GM12878 (cell line): ENCODE measurements around the gene OR2A5. TPM values are rescaled to one million over a fixed set of nuclear protein-coding genes. Genes with fewer than 3 reads are reported as not detected.

Source experiments
- ATAC-seq: fragments of 200-7000 bp; cut with Tn5 transposase; 3 replicates; pipeline ENCODE4 v1.9.1; 2020; ENCODE audit warnings: mild to moderate bottlenecking, moderate library complexity
- BruUV-seq: library from RNA; stranded (reverse); fragments of 400-500 nt; replicated peaks from 2 replicates; lab custom pipeline; 2021; lab: Mats Ljungman, UMichigan
- CTCF ChIA-PET: fragments of 300-600 bp; sonication (Branson Sonifier 250); formaldehyde crosslinking; extraction: SDS; loops from one replicate; lab custom pipeline; 2021; ENCODE audit warnings: inconsistent platforms; lab: Yijun Ruan, JAX
- POLR2A ChIA-PET: fragments of 350-600 bp; formaldehyde crosslinking; extraction: SDS; loops from one replicate; lab custom pipeline; 2021; ENCODE audit warnings: inconsistent platforms; lab: Charles Lee
- RAD21 ChIA-PET: fragments of 300-600 bp; sonication (Branson Sonifier 250); formaldehyde crosslinking; loops from one replicate; lab custom pipeline; 2023; ENCODE audit warnings: antibody characterized with exemption; ENCODE audit not compliant: unreplicated experiment; lab: Charles Lee
- SMC1A ChIA-PET: fragments of 300-600 bp; sonication (Branson Sonifier 250); formaldehyde crosslinking; loops from one replicate; lab custom pipeline; 2023; ENCODE audit not compliant: unreplicated experiment, uncharacterized antibody; lab: Charles Lee
- DNase-seq: peaks from one replicate; pipeline ENCODE4 v3.0.0-alpha.2; 2011; ENCODE audit warnings: low read depth, low spot score
- FAIRE-seq: peaks from 3 replicates; lab custom pipeline; 2011; peaks lifted over from hg19 to GRCh38; lab: Jason Lieb, UNC
- H2AFZ ChIP-seq: 2 replicates; pipeline ENCODE4 v1.6.0; 2011; ENCODE audit warnings: low read depth, low read length, control low read depth; ENCODE audit not compliant: control insufficient read depth
- H3K27ac ChIP-seq: 2 replicates; pipeline ENCODE4 v1.5.1; 2011; ENCODE audit warnings: control low read depth; ENCODE audit not compliant: control insufficient read depth, insufficient read depth
- H3K27me3 ChIP-seq, 2 experiments: replicated peaks in 1 of 2; 2 replicates each; pipeline versions ENCODE4 v1.6.0 to v1.6.1; 2011; ENCODE audit warnings: low read length in 1 of 2; ENCODE audit not compliant: control insufficient read depth in 2 of 2, insufficient read depth in 2 of 2
- H3K36me3 ChIP-seq, 2 experiments: 2 replicates each; pipeline ENCODE4 v1.5.1; 2011; ENCODE audit warnings: low read length in 1 of 2; ENCODE audit not compliant: control insufficient read depth in 2 of 2, insufficient read depth in 2 of 2
- H3K4me1 ChIP-seq: 2 replicates; pipeline ENCODE4 v1.6.1; 2011; ENCODE audit warnings: mild to moderate bottlenecking, low read length, moderate library complexity, mixed read lengths; ENCODE audit not compliant: control insufficient read depth, insufficient read depth
- H3K4me2 ChIP-seq: 2 replicates; pipeline ENCODE4 v1.6.0; 2011; ENCODE audit warnings: control low read depth; ENCODE audit not compliant: control insufficient read depth, insufficient read depth
- H3K4me3 ChIP-seq: fragments of 200-600 bp; sonication (generic); 2 replicates; pipeline ENCODE4 v1.5.1; 2016
- H3K79me2 ChIP-seq: 2 replicates; pipeline ENCODE4 v1.6.0; 2011; ENCODE audit warnings: low read length; ENCODE audit not compliant: control insufficient read depth, insufficient read depth
- H3K9ac ChIP-seq: 2 replicates; pipeline ENCODE4 v1.8.0; 2011; ENCODE audit warnings: low read length, control low read depth, mixed read lengths; ENCODE audit not compliant: control insufficient read depth, insufficient read depth
- H3K9me3 ChIP-seq: replicated peaks from 3 replicates; pipeline ENCODE4 v1.5.1; 2011; ENCODE audit warnings: mild to moderate bottlenecking, low read length; ENCODE audit not compliant: control insufficient read depth, insufficient read depth
- H4K20me1 ChIP-seq: 2 replicates; pipeline ENCODE4 v1.6.0; 2011; ENCODE audit not compliant: control insufficient read depth, insufficient read depth
- BHLHE40 ChIP-seq, 2 experiments: fragments of 450-650 bp in 1 of 2; IDR thresholded peaks; 2 replicates each; pipeline ENCODE4 v1.6.1; 2011 to 2017; ENCODE audit warnings: low read depth in 2 of 2, borderline replicate concordance in 1 of 2, improper control_type of control experiment in 1 of 2, low read length in 1 of 2, mild to moderate bottlenecking in 1 of 2
- EGR1 ChIP-seq, 2 experiments: IDR thresholded peaks; 1 replicate in 1 of 2; 2 replicates in 1 of 2; pipeline ENCODE4 v1.6.1; 2011 to 2012; ENCODE audit warnings: low read depth in 2 of 2, low read length in 2 of 2, borderline replicate concordance in 1 of 2, mild to moderate bottlenecking in 1 of 2, moderate library complexity in 1 of 2
- FOXM1 ChIP-seq: IDR thresholded peaks from 2 replicates; pipeline ENCODE4 v1.6.1; 2012; ENCODE audit warnings: low read depth, mild to moderate bottlenecking, inconsistent platforms, low read length, moderate library complexity
- JUNB ChIP-seq: IDR thresholded peaks from 2 replicates; pipeline ENCODE4 v1.6.1; 2016; ENCODE audit warnings: antibody characterized with exemption, mild to moderate bottlenecking
- MTA3 ChIP-seq: IDR thresholded peaks from 2 replicates; pipeline ENCODE4 v1.6.1; 2012; ENCODE audit warnings: low read length, inconsistent platforms, borderline replicate concordance
- NFYB ChIP-seq: IDR thresholded peaks from 2 replicates; pipeline ENCODE4 v1.6.1; 2011; ENCODE audit warnings: low read depth, mild to moderate bottlenecking, low read length, improper control_type of control experiment, moderate library complexity; ENCODE audit not compliant: insufficient read depth
- NKRF ChIP-seq: fragments of 450-650 bp; conservative IDR thresholded peaks from 2 replicates; pipeline ENCODE4 v1.6.1; 2017; ENCODE audit warnings: mild to moderate bottlenecking, moderate library complexity
- PAX8 ChIP-seq: fragments of 450-650 bp; IDR thresholded peaks from 2 replicates; pipeline ENCODE4 v1.6.1; 2017; ENCODE audit warnings: mild to moderate bottlenecking, moderate library complexity
- RUNX3 ChIP-seq: IDR thresholded peaks from 2 replicates; pipeline ENCODE4 v1.6.1; 2012; ENCODE audit warnings: low read length, inconsistent platforms
- SMAD5 ChIP-seq: IDR thresholded peaks from 2 replicates; pipeline ENCODE4 v1.6.1; 2016; ENCODE audit warnings: antibody characterized with exemption, low read depth
- SREBF2 ChIP-seq: IDR thresholded peaks from 2 replicates; pipeline ENCODE4 v1.6.1; 2012; ENCODE audit warnings: mild to moderate bottlenecking, low read length
- STAT3 ChIP-seq: IDR thresholded peaks from 2 replicates; pipeline ENCODE4 v1.6.1; 2011; ENCODE audit warnings: low read depth, low read length, improper control_type of control experiment
- SUZ12 ChIP-seq: fragments of 200-600 bp; sonication (generic); IDR thresholded peaks from one replicate; pipeline ENCODE4 v1.6.1; 2018; ENCODE audit warnings: antibody characterized with exemption, mild to moderate bottlenecking; ENCODE audit not compliant: unreplicated experiment
- ZBED1 ChIP-seq: IDR thresholded peaks from 2 replicates; pipeline ENCODE4 v1.6.1; 2016; ENCODE audit warnings: borderline replicate concordance
- ZBTB33 ChIP-seq: fragments of 450-650 bp; IDR thresholded peaks from 2 replicates; pipeline ENCODE4 v1.6.1; 2017; ENCODE audit warnings: mild to moderate bottlenecking
- ZNF217 ChIP-seq: fragments of 450-650 bp; IDR thresholded peaks from 2 replicates; pipeline ENCODE4 v1.6.1; 2017; ENCODE audit warnings: antibody characterized with exemption, mild to moderate bottlenecking
- ZNF24 ChIP-seq: fragments of 450-650 bp; IDR thresholded peaks from 2 replicates; pipeline ENCODE4 v1.6.1; 2017; ENCODE audit warnings: antibody characterized with exemption, mild to moderate bottlenecking
- ZNF274 ChIP-seq: IDR thresholded peaks from one replicate; pipeline ENCODE4 v1.8.0; 2011; ENCODE audit not compliant: insufficient read length, insufficient read depth
- ZNF687 ChIP-seq: fragments of 450-650 bp; IDR thresholded peaks from 2 replicates; pipeline ENCODE4 v1.6.1; 2017; ENCODE audit warnings: mild to moderate bottlenecking, moderate library complexity
- WGBS: methylation state at CpG from one replicate; pipeline ENCODE4 v1.1.6; 2016; ENCODE audit warnings: low lambda C conversion rate; ENCODE audit not compliant: insufficient replicate concordance, insufficient coverage; ENCODE audit errors: missing lambda C conversion rate; 5-methylcytosine and 5-hydroxymethylcytosine counted together
- in situ Hi-C: fragments of 300-500 bp; cut with MboI; formaldehyde crosslinking; loops from 9 replicates; pipeline ENCODE4 v1.14.3; 2018; ENCODE audit warnings: mixed read lengths
- intact Hi-C: fragments of 100-400 bp; cut with micrococcal nuclease; formaldehyde crosslinking; loops from one replicate; pipeline ENCODE4 v1.14.2; 2022; ENCODE audit not compliant: unreplicated experiment
- polyA plus RNA-seq, 11 experiments: library from polyadenylated mRNA; depleted of rRNA in 4 of 11; unstranded in 6 of 11; stranded (reverse) in 5 of 11; fragments of >200 nt; fragmentation: Nextera tagmentation in 4 of 11; fragmentation: Illumina TruSeq in 1 of 11; extraction: Ambion mirVana in 4 of 11; extraction: Trizol in 1 of 11; gene quantifications; 1 replicate in 1 of 11; 2 replicates in 10 of 11; pipeline versions ENCODE4 v1.2.1 to v1.2.3, GENCODE V29; 2011 to 2016; ENCODE audit warnings: inconsistent platforms in 2 of 11, missing spikeins in 2 of 11, low read depth in 1 of 11
- total RNA-seq, 4 experiments: library from RNA; depleted of rRNA in 3 of 4; stranded (reverse); fragments of >200 nt in 3 of 4; fragmentation: Illumina TruSeq in 1 of 4; extraction: Trizol in 1 of 4; gene quantifications; 2 replicates each; pipeline versions ENCODE4 v1.2.1 to v1.2.3, GENCODE V29; 2013 to 2021

The OR2A5 gene
- total and polyA plus RNA-seq, 10 of the 15 experiments (the other 5 are each of a cell fraction or from before 2014, with no cell fraction given): 0.19 TPM; not detected in 9

GRCh38 chr7:144087230-144087629 is 38.5 kb downstream of the OR2A5 start:
- H3K9me3 ChIP-seq: no peaks in the 10 kb centered on the region
- TF ChIP-seq SUZ12 (no peak), NFYB (no peak), JUNB (no peak), ZBTB33 (no peak), BHLHE40 (IDR thresholded peaks at IDR 0.05; ENCODE audit: borderline replicate concordance in 1 of 2, low read depth in 2 of 2, low read length in 1 of 2) (no peak), SMAD5 (no peak), ZNF24 (no peak), ZNF687 (no peak), ZNF274 (no peak), STAT3 (no peak), ZBED1 (no peak), ZNF217 (no peak), RUNX3 (no peak), PAX8 (no peak), NKRF (no peak), FOXM1 (no peak), SREBF2 (no peak), EGR1 (IDR thresholded peaks at IDR 0.05; ENCODE audit: borderline replicate concordance in 1 of 2, low read depth in 2 of 2, low read length in 2 of 2) (no peak), MTA3 (no peak)
- DNase-seq (no peak), FAIRE-seq (no peak), ATAC-seq (no peak)
- SMC1A ChIA-PET: interaction anchor here (0.5 kb wide), 1 partner anchor 829 kb away, joined by 3 read pairs; no protein-coding TSS in a partner anchor
- RAD21 ChIA-PET: no interaction called here
- WGBS: 0% methylated on average over 1 of the region's 1 CpG
- POLR2A ChIA-PET: no interaction called here
- no TSS peak for BruUV-seq
- CTCF ChIA-PET: no interaction called here
- H3K27me3 ChIP-seq: no peaks in the 10 kb centered on the region
- no peaks in the 10 kb centered on the region for H3K79me2 ChIP-seq
- H3K27ac ChIP-seq: no peak overlapping the region
- H3K9ac ChIP-seq: no peak overlapping the region
- H3K4me3 ChIP-seq: no peak overlapping the region
- intact Hi-C loops (no loop called here), in situ Hi-C loops (no loop called here)
- no peaks in the 10 kb centered on the region for H3K4me1 ChIP-seq
- H2AFZ ChIP-seq: no peak overlapping the region
- no peaks in the 10 kb centered on the region for H4K20me1 ChIP-seq
- no peak overlapping the region for H3K4me2 ChIP-seq
- H3K36me3 ChIP-seq: no peaks in the 10 kb centered on the region
